Cardiac muscle cell (in vitro differentiated cells and primary cell): ENCODE data around the gene ABLIM1. TPM values are rescaled to one million over a fixed set of nuclear protein-coding genes. Genes with fewer than 3 reads are reported as not detected.

Experiments
- DNase-seq, 2 donors: peaks; one replicate each; pipeline versions ENCODE4 v3.0.0 to v3.0.0-alpha.2; 2010 to 2017; ENCODE audit warnings: low read depth in 1 of 2, low spot score in 1 of 2
- H3K27ac ChIP-seq: fragments of 200-600 bp; sonication (generic); 2 replicates; pipeline ENCODE4 v1.5.1; 2016
- H3K27me3 ChIP-seq: fragments of 200-600 bp; sonication (generic); 2 replicates; pipeline ENCODE4 v1.6.0; 2016; ENCODE audit warnings: control low read depth
- H3K36me3 ChIP-seq: fragments of 200-600 bp; sonication (generic); 2 replicates; pipeline ENCODE4 v1.5.1; 2016; ENCODE audit warnings: control low read depth
- H3K4me1 ChIP-seq: fragments of 200-600 bp; sonication (generic); 2 replicates; pipeline ENCODE4 v1.8.1; 2017; ENCODE audit warnings: low read depth, mild to moderate bottlenecking, mixed run types
- H3K4me3 ChIP-seq: fragments of 200-600 bp; sonication (generic); 2 replicates; pipeline ENCODE4 v1.5.1; 2016; ENCODE audit warnings: mild to moderate bottlenecking
- H3K9me3 ChIP-seq: fragments of 200-600 bp; sonication (generic); 2 replicates; pipeline ENCODE4 v1.5.1; 2017; ENCODE audit warnings: low read depth, mild to moderate bottlenecking, control low read depth
- CTCF ChIP-seq: IDR thresholded peaks from 2 replicates; pipeline ENCODE4 v1.5.1; 2012; ENCODE audit warnings: low read depth, mild to moderate bottlenecking, low read length
- polyA plus RNA-seq: library from polyadenylated mRNA; unstranded; fragments of >200 nt; fragmentation: Nextera tagmentation; extraction: Ambion mirVana; gene quantifications from 2 replicates; pipeline ENCODE4 v1.2.1, GENCODE V29; 2016
- total RNA-seq: library from RNA; depleted of rRNA; stranded (reverse); fragments of >200 nt; gene quantifications from 2 replicates; pipeline ENCODE4 v1.2.3, GENCODE V29; 2016

Gene ABLIM1
- total and polyA plus RNA-seq, 2 experiments from 2014 or later = 105 to 148 TPM

GRCh38 chr10:114501650-114502049 lies 156.4 kb downstream of the ABLIM1 start:
- Histone ChIP-seq H3K4me1 (peaks cover 16% of the 10 kb centered on the region), H3K9me3 (no peaks in the 10 kb centered on the region), H3K4me3 (no peak overlapping the region), H3K27me3 (no peaks in the 10 kb centered on the region), H3K36me3 (no peaks in the 10 kb centered on the region), H3K27ac (no peak overlapping the region)
- DNase-seq = no peak
- TF ChIP-seq CTCF = no peak

GRCh38 chr10:114500643-114501042 lies 157.4 kb downstream of the ABLIM1 start:
- Histone ChIP-seq H3K9me3 (no peaks in the 10 kb centered on the region), H3K4me1 (peaks cover 9% of the 10 kb centered on the region), H3K4me3 (no peak overlapping the region), H3K36me3 (no peaks in the 10 kb centered on the region), H3K27ac (no peak overlapping the region), H3K27me3 (no peaks in the 10 kb centered on the region)
- DNase-seq = no peak
- no peak for TF ChIP-seq CTCF

GRCh38 chr10:114499630-114500190 lies 158.4 kb downstream of the ABLIM1 start:
- H3K9me3 ChIP-seq = no peaks in the 10 kb centered on the region
- DNase-seq = no peak
- H3K4me3 ChIP-seq = no peak overlapping the region
- no peaks in the 10 kb centered on the region for H3K4me1 ChIP-seq
- peaks cover 6% of the 10 kb centered on the region for H3K36me3 ChIP-seq
- H3K27ac ChIP-seq = no peak overlapping the region
- TF ChIP-seq CTCF = no peak
- no peaks in the 10 kb centered on the region for H3K27me3 ChIP-seq

GRCh38 chr10:114499116-114499515 lies 159.0 kb downstream of the ABLIM1 start:
- no peak for TF ChIP-seq CTCF
- Histone ChIP-seq H3K27ac (no peak overlapping the region), H3K27me3 (no peaks in the 10 kb centered on the region), H3K4me3 (no peak overlapping the region), H3K9me3 (no peaks in the 10 kb centered on the region), H3K4me1 (no peaks in the 10 kb centered on the region), H3K36me3 (peaks cover 6% of the 10 kb centered on the region)
- no peak for DNase-seq

GRCh38 chr10:114498413-114499111 lies 159.5 kb downstream of the ABLIM1 start:
- Histone ChIP-seq H3K4me3 (no peak overlapping the region), H3K27me3 (no peaks in the 10 kb centered on the region), H3K9me3 (no peaks in the 10 kb centered on the region), H3K4me1 (no peaks in the 10 kb centered on the region), H3K27ac (no peak overlapping the region), H3K36me3 (peaks cover 6% of the 10 kb centered on the region)
- TF ChIP-seq CTCF = no peak
- DNase-seq = no peak
